NCI-H69 (cell line): Measurements from ENCODE around the gene GNAO1.

Source experiments
- DNase-seq: peaks from one replicate; lab custom pipeline; 2025; lab: John Stamatoyannopoulos, UW

The GNAO1 gene

GRCh38 chr16:56238188-56238587 lies 46.9 kb downstream of the GNAO1 start:
- DNase-seq: no peak

- no peak for DNase-seq
Observed at GRCh38 chr16:56241596-56241995, 50.3 kb downstream of the GNAO1 start.

GRCh38 chr16:56242740-56243139 lies 51.5 kb downstream of the GNAO1 start:
- DNase-seq: no peak

- DNase-seq: no peak
Observed at GRCh38 chr16:56244612-56245011, 53.3 kb downstream of the GNAO1 start.

DNA sequence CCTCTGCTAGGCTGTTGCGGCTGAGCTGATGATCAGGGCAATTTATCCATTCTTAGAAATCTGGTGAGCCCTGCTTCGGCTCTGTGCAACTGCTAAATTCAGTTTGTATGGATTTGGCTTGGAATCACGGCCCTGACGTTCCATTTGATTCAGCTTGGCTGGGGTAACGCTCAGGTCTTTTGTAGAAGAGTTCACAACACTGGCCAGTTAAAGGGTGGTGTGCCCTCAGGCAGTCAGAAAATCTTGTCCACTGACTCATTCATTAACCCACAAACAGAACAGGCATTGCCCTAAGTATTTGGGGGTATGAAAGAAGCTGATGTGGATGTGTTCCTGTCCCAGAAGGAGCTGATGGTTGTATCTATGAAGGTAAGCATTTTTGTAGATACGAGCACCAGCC lies 53.9 kb downstream of the GNAO1 start:
- no peak for DNase-seq

DNA sequence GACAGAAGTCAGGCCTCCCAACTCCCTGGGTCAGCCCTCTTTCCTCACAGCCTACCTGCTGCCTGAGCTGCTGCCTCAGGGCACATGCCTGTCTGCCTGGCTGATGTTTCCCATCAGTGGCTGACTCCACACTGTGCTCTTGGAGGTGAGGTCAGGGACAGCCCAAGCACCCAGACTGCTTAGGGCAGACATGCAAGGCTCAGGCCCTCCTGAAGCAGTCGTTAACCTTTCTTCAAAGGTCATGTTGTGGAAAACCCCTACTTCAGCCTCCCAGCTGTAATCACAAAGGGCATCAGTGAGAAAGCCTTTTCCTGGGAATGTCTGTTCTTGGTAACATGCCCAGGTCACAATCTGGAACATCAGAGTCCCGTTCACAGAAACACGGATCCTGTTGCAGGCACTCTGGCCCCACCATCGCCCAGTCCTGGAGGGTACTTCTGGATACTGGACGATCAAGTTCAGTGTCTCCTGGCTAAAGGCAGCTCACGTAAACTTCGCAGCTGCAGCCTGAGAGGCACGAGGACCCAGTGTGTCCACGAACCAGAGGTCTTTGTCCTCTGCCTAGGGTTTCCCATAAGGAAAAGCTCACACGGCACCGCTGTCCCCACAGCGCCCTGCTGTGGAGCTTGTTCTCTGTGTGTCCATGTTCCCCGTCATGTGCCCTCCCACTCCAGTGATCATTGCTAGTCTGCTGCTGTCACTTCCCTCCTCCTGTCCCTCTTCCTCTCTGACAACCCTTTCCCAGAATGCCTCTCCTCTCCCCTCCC lies 54.9 kb downstream of the GNAO1 start:
- peak; percentile 83 for DNase-seq

GRCh38 chr16:56247018-56247417 lies 55.7 kb downstream of the GNAO1 start:
- no peak for DNase-seq

DNA sequence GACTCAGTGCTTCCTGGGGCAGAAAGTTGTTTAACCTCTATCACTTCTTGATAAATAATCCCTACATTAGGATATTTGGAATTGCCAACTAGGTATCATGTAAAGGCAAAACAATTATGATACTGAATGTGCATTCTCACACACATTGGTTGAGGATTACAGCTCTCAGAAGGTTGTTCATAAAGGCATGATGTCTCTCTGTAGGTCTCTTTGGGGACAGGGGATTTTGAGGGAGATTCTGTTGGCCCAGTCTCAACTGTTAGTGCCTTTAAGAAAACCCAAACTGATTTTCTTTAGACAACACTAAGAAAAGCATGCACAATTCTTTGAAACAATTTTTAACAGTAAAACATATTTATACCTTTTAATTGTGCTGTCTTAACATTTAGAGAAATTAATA lies 56.5 kb downstream of the GNAO1 start:
- DNase-seq: no peak

- DNase-seq: no peak
Observed at GRCh38 chr16:56252835-56253234, 61.5 kb downstream of the GNAO1 start.

- DNase-seq: no peak
Observed at GRCh38 chr16:56255904-56256303, 64.6 kb downstream of the GNAO1 start.

GRCh38 chr16:56257239-56257638 lies 66.0 kb downstream of the GNAO1 start:
- DNase-seq: peak; percentile 93

DNA sequence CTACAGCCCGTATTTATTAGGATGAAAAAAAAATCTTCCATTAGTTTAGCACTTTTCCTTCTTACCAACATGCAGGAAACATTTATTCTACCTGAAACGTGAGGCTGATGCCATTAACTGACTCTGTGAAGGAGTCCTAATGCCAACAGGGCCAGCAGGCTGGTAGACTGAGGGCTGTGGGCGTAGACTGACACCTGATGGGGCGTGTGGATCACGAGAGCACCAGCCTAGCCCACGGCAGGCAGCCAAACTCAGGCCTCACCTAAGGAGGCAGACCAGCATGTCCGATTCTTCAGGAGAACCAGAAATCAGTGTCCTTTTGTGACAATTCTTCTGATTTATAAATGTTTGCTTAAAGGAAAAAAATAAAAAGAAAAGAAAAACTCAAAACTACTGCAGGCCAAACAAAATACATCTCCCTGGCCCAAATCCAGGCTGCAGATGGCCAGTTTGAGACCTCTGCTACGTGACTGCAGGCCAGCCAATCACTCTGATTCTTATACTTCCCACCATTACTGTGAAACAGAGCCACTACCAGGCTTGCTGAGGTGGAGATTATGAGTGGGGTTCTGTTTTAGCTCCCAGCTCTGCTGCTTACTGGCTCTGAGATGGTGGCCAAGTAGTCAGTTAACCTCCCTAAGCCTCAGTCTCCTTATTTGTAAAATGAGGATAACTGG lies 66.5 kb downstream of the GNAO1 start:
- peak; percentile 72 for DNase-seq

- peak; percentile 12 for DNase-seq
Observed at GRCh38 chr16:56258508-56259424, 67.5 kb downstream of the GNAO1 start.

- no peak for DNase-seq
Observed at GRCh38 chr16:56259425-56259779, 68.1 kb downstream of the GNAO1 start.

DNA sequence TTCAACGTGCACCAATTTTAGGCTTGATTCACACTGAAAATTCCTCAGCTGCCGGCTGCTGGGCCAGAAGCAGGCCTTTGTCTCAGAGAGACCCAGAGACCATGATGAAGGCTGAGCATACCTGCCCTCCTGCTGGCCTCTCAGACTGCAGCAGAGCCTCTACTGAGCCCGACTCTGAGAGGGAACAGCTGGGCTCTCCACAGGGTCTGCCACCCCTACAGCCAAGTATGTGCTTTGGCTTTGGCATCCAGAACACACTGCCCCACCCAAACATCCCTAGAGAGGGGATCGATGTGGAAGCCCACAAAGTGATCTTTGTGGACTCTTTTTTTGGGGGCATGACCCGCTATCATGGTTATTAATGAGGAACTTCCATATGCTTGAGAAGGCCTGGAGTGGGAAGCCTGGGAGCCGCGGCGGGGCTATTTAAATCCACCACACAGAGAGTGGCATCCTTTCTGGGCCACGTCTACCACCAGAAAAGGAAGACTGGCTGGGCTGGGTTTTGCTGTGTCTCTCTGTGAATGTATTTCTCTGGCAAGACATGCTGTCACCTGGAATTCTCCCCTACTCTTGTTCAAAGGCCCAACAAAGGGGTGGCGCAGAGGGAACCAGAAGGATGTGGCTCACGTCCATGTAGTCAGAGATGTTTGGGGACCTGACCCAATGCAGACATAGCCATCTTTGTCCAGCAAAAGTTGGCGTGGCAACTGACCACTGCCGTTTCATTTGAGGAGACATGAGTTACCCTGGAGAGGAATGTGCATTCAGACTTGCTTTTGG lies 69.3 kb downstream of the GNAO1 start:
- DNase-seq: peak; percentile 52

DNA sequence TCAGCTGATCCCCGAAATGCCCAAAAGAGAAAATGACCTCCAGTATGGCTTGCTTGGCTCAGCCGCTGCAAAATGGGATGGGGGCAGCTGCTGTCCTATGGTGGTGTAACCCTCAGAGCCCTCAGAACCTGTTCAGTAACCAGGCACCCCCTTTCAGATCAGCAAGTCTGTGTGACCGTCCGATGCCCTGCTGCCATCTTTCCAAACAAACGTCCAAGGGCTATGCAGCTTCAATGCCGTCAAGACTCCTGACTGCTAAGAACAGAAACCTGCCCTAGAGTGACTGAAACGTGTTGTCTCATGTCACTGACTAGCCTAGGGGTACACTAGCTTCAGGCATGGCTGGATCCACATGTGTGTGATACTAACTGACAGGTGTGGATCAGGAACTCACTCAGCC lies 70.4 kb downstream of the GNAO1 start:
- no peak for DNase-seq

- DNase-seq: peak; percentile 68
Observed at GRCh38 chr16:56262148-56262547, 70.9 kb downstream of the GNAO1 start.

DNA sequence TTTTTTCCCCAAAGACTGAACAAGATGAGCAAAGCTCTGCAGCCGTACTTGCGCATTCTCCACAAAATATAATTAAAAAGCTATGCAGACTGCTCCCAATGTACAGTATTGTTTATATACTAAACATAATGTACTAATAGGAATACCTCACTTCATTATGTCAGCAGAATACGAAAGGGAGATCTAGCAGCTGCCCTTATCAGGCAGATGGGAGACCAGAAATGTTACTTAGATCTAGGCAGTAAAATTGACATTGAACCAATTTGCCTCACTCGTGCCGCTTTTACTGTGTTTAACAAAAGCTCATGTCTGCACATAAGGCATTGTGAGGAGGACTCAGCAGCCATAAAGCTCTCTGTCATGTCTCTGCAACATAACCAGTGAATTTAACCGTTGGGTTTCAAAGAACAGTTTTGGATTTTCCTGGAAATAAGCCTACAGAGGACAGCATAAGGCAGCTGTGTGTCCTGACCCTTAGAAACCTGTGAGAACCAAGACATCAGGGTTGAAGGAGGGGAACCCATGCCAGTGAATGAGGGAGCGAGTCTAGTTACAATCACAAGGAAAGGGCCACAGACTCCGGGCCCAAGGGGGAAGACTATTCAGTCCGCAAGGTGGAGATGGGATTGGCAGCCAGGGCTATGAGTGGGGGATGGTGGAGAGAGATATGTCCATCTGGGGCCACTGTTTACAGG lies 71.4 kb downstream of the GNAO1 start:
- DNase-seq: no peak

GRCh38 chr16:56263711-56264608 lies 72.7 kb downstream of the GNAO1 start:
- DNase-seq: peak; percentile 69

GRCh38 chr16:56264609-56264972 lies 73.3 kb downstream of the GNAO1 start:
- DNase-seq: no peak
